IMR-90 (cell line): Measurements from ENCODE around the gene PCDHGA8.
"Not testable (repeated sequence)": the region's sequence is repeated elsewhere in the genome, so short reads cannot be mapped to it uniquely, and the experiment has no call there.

Experiments
- CEBPB ChIP-seq: IDR thresholded peaks from 2 replicates; pipeline ENCODE4 v1.6.1; 2012; ENCODE audit warnings: low read depth, low read length, improper control_type of control experiment
- CTCF ChIP-seq: conservative IDR thresholded peaks from 2 replicates; pipeline ENCODE4 v1.5.1; 2012; ENCODE audit warnings: mild to moderate bottlenecking, low read depth, low read length, improper control_type of control experiment
- ELK1 ChIP-seq: fragments of 150-350 bp; IDR thresholded peaks from 2 replicates; pipeline ENCODE4 v1.6.1; 2016; ENCODE audit warnings: low read depth, mild to moderate bottlenecking, low read length, moderate library complexity, borderline replicate concordance
- NFE2L2 ChIP-seq: fragments of 150-350 bp; IDR thresholded peaks from 2 replicates; pipeline ENCODE4 v1.6.1; 2016; ENCODE audit warnings: low read depth, mild to moderate bottlenecking, low read length
- POLR2A ChIP-seq: IDR thresholded peaks from 2 replicates; pipeline ENCODE4 v1.6.1; 2012; ENCODE audit warnings: mild to moderate bottlenecking, low read depth, low read length
- RAD21 ChIP-seq: IDR thresholded peaks from 2 replicates; pipeline ENCODE4 v1.6.1; 2012; ENCODE audit warnings: low read length, improper control_type of control experiment
- RCOR1 ChIP-seq: IDR thresholded peaks from 2 replicates; pipeline ENCODE4 v1.6.1; 2012; ENCODE audit warnings: mild to moderate bottlenecking, low read length, improper control_type of control experiment; ENCODE audit not compliant: insufficient replicate concordance
- USF2 ChIP-seq: fragments of 150-350 bp; IDR thresholded peaks from 2 replicates; pipeline ENCODE4 v1.6.1; 2017; ENCODE audit warnings: mild to moderate bottlenecking, antibody characterized with exemption, low read length, low read depth

GRCh38 chr5:141432726-141433125 lies 40.3 kb downstream of the PCDHGA8 start:
- not testable (repeated sequence) for TF ChIP-seq CTCF, RCOR1, POLR2A, USF2, RAD21, ELK1, NFE2L2, CEBPB
